ENCODE data around the gene TOM1L1. TPM values are rescaled to one million over a fixed set of nuclear protein-coding genes. Genes with fewer than 3 reads are reported as not detected.

The TOM1L1 gene
- total RNA-seq, 4 donors from 2014 or later = 2.3 to 4.7 (median 4.2) TPM

GRCh38 chr17:54956791-54957190 lies 56.1 kb downstream of the TOM1L1 start:
- no peak for ATAC-seq
- Histone ChIP-seq H3K27me3 (no peaks in the 10 kb centered on the region), H3K4me3 (no peak overlapping the region), H3K4me1 (no peaks in the 10 kb centered on the region), H3K36me3 (peaks cover 4 to 42% of the 10 kb centered on the region in 2 donors), H3K27ac (no peak overlapping the region), H3K9me3 (no peaks in the 10 kb centered on the region)
- TF ChIP-seq CTCF (IDR thresholded peaks at IDR 0.05 in 4 of 5, conservative IDR thresholded peaks at IDR 0.05 in 1 of 5) = no peak
- TF ChIP-seq POLR2A (IDR thresholded peaks at IDR 0.05) = no peak
- no peak for DNase-seq
- intact Hi-C loops (cut with DNase I; ENCODE audit: low total_unique reads) (no loop called here), in situ Hi-C loops (cut with MboI; ENCODE audit: low sequenced_read_pairs in 4 of 4) (no loop called here)

- Histone ChIP-seq H3K36me3 (peaks cover 4 to 23% of the 10 kb centered on the region in 2 donors), H3K27me3 (no peaks in the 10 kb centered on the region), H3K4me1 (peaks cover 20 to 36% of the 10 kb centered on the region in 2 donors), H3K27ac (peak overlapping the region; percentile 82 to 94 (median 86)), H3K9me3 (no peaks in the 10 kb centered on the region), H3K4me3 (peak overlapping the region; percentile 96 to 98 (median 97))
- TF ChIP-seq CTCF (IDR thresholded peaks at IDR 0.05 in 4 of 5, conservative IDR thresholded peaks at IDR 0.05 in 1 of 5) = peak in 2 of 5 experiments; percentile 13 to 65
- no peak for TF ChIP-seq POLR2A (IDR thresholded peaks at IDR 0.05)
- ATAC-seq (peak in 1 of 2 donors; percentile 1), DNase-seq (no peak)
- in situ Hi-C loops (cut with MboI; ENCODE audit: low sequenced_read_pairs in 4 of 4) (no loop called here), intact Hi-C loops (cut with DNase I; ENCODE audit: low total_unique reads) (loop anchor here (10.0 kb wide), 1 partner anchor 267 kb away; no protein-coding TSS in a partner anchor)
Measured at GRCh38 chr17:54967621-54968261, 67.1 kb downstream of the TOM1L1 start.

- intact Hi-C loops (cut with DNase I; ENCODE audit: low total_unique reads) (loop anchor here (10.0 kb wide), 1 partner anchor 266 kb away; no protein-coding TSS in a partner anchor), in situ Hi-C loops (cut with MboI; ENCODE audit: low sequenced_read_pairs in 4 of 4) (no loop called here)
- peak; percentile 53 to 70 for TF ChIP-seq POLR2A (IDR thresholded peaks at IDR 0.05)
- TF ChIP-seq CTCF (IDR thresholded peaks at IDR 0.05 in 4 of 5, conservative IDR thresholded peaks at IDR 0.05 in 1 of 5) = peak in 2 of 5 experiments; percentile 32 to 58
- H3K9me3 ChIP-seq = no peaks in the 10 kb centered on the region
- peak within 1 kb of the TSS; percentile 96 to 98 (median 97) for H3K4me3 ChIP-seq
- H3K27me3 ChIP-seq = no peaks in the 10 kb centered on the region
- peaks cover 20 to 36% of the 10 kb centered on the region in 2 donors for H3K4me1 ChIP-seq
- peaks cover 4 to 16% of the 10 kb centered on the region in 2 donors for H3K36me3 ChIP-seq
- DNase-seq (peak; percentile 91 to 95), ATAC-seq (peak; percentile 98 to 99)
- H3K27ac ChIP-seq = peak within 1 kb of the TSS; percentile 82 to 94 (median 86)
Measured at GRCh38 chr17:54968262-54968987, 67.8 kb downstream of the TOM1L1 start, which contains the start of the genes COX11 and STXBP4. Gene COX11 (minus strand): TSS chr17:54968654. CDS start chr17:54968646, 8 bp downstream. Gene STXBP4 (plus strand): TSS chr17:54968765. CDS start chr17:54986220, 17,455 bp downstream.

- ATAC-seq = peak; percentile 53 to 71
- in situ Hi-C loops (cut with MboI; ENCODE audit: low sequenced_read_pairs in 4 of 4) = no loop called here
- peak overlapping the region; percentile 82 to 94 (median 86) for H3K27ac ChIP-seq
- intact Hi-C loops (cut with DNase I; ENCODE audit: low total_unique reads) = loop anchor here (10.0 kb wide), 1 partner anchor 266 kb away; no protein-coding TSS in a partner anchor
- H3K4me1 ChIP-seq = peaks cover 20 to 36% of the 10 kb centered on the region in 2 donors
- peak in 1 of 2 donors; percentile 34 for DNase-seq
- no peaks in the 10 kb centered on the region for H3K9me3 ChIP-seq
- H3K27me3 ChIP-seq = no peaks in the 10 kb centered on the region
- H3K36me3 ChIP-seq = peaks cover 4 to 12% of the 10 kb centered on the region in 2 donors
- TF ChIP-seq POLR2A (IDR thresholded peaks at IDR 0.05) (no peak), CTCF (IDR thresholded peaks at IDR 0.05 in 4 of 5, conservative IDR thresholded peaks at IDR 0.05 in 1 of 5) (no peak)
- peak overlapping the region; percentile 96 to 98 (median 97) for H3K4me3 ChIP-seq
Measured at GRCh38 chr17:54968988-54969332, 68.3 kb downstream of the TOM1L1 start.

Measured in gastrocnemius medialis (tissue), 4 donors.